HEK293 (cell line): ENCODE measurements around the gene KLC3.
A peak's percentile ranks its signal among the peaks of the same experiment; 100 is the strongest.

Source experiments
- CTCF ChIA-PET: fragments of 350-600 bp; formaldehyde crosslinking; extraction: SDS; loops from one replicate; lab custom pipeline; 2021; ENCODE audit warnings: antibody characterized with exemption; lab: Yijun Ruan, JAX
- POLR2A ChIA-PET: fragments of 300-600 bp; formaldehyde crosslinking; extraction: SDS; loops from one replicate; lab custom pipeline; 2020; ENCODE audit warnings: antibody characterized with exemption, inconsistent platforms; lab: Yijun Ruan, JAX
- H3K27ac ChIP-seq: fragments of 200-500 bp; sonication (Bioruptor generic); 2 replicates; pipeline ENCODE4 v1.5.1; 2014; ENCODE audit warnings: low read depth, low read length, control low read depth, inconsistent platforms; ENCODE audit errors: extremely low read depth
- H3K36me3 ChIP-seq, 2 experiments: fragments of 200-500 bp in 1 of 2; sonication (Bioruptor generic) in 1 of 2; 1 replicate in 1 of 2; 2 replicates in 1 of 2; pipeline ENCODE4 v1.5.1; 2014 to 2017; ENCODE audit warnings: inconsistent platforms in 2 of 2, low read length in 2 of 2; ENCODE audit not compliant: control insufficient read depth in 2 of 2, insufficient read depth in 1 of 2
- H3K4me1 ChIP-seq: fragments of 200-500 bp; sonication (Bioruptor generic); 2 replicates; pipeline ENCODE4 v1.5.1; 2014; ENCODE audit warnings: mild to moderate bottlenecking, low read length, inconsistent platforms; ENCODE audit not compliant: control insufficient read depth, insufficient read depth
- H3K4me3 ChIP-seq: 2 replicates; pipeline ENCODE4 v1.5.1; 2011; ENCODE audit warnings: low read depth, mild to moderate bottlenecking, control low read depth, low read length, moderate library complexity
- H3K9me3 ChIP-seq: fragments of 200-500 bp; sonication (Bioruptor generic); 2 replicates; pipeline ENCODE4 v1.5.1; 2014; ENCODE audit warnings: low read depth, low read length, inconsistent platforms; ENCODE audit not compliant: control insufficient read depth, insufficient read depth
- EGR2 ChIP-seq: fragments of 450-650 bp; formaldehyde crosslinking; IDR thresholded peaks from 2 replicates; pipeline ENCODE4 v1.5.1; 2016; ENCODE audit warnings: low read depth, missing biosample characterization, missing genetic modification characterization
- SCRT1 ChIP-seq: fragments of 450-650 bp; formaldehyde crosslinking; IDR thresholded peaks from 2 replicates; pipeline ENCODE4 v1.5.1; 2016; ENCODE audit warnings: missing biosample characterization, missing genetic modification characterization, borderline replicate concordance
- ZNF121 ChIP-seq: fragments of 450-650 bp; formaldehyde crosslinking; IDR thresholded peaks from 2 replicates; pipeline ENCODE4 v1.5.1; 2016; ENCODE audit warnings: missing biosample characterization, missing genetic modification characterization
- ZNF239 ChIP-seq: fragments of 450-650 bp; formaldehyde crosslinking; IDR thresholded peaks from 2 replicates; pipeline ENCODE4 v1.5.1; 2016; ENCODE audit warnings: missing biosample characterization, missing genetic modification characterization
- ZNF274 ChIP-seq, 2 experiments: fragments of 200-500 bp in 1 of 2; fragments of 450-650 bp in 1 of 2; sonication (Bioruptor generic) in 1 of 2; formaldehyde crosslinking in 1 of 2; IDR thresholded peaks; 2 replicates each; pipeline versions ENCODE4 v1.5.1 to v1.6.1; 2014 to 2016; ENCODE audit warnings: borderline replicate concordance in 1 of 2, inconsistent platforms in 1 of 2, low read length in 1 of 2, missing biosample characterization in 1 of 2, missing genetic modification characterization in 1 of 2
- ZNF324 ChIP-seq: fragments of 450-650 bp; formaldehyde crosslinking; IDR thresholded peaks from 2 replicates; pipeline ENCODE4 v1.5.1; 2016; ENCODE audit warnings: missing biosample characterization, missing genetic modification characterization
- ZNF366 ChIP-seq: fragments of 450-650 bp; formaldehyde crosslinking; conservative IDR thresholded peaks from 2 replicates; pipeline ENCODE4 v1.5.1; 2016; ENCODE audit warnings: missing biosample characterization, missing genetic modification characterization
- ZNF426 ChIP-seq: fragments of 450-650 bp; formaldehyde crosslinking; IDR thresholded peaks from 2 replicates; pipeline ENCODE4 v1.5.1; 2017; ENCODE audit warnings: missing biosample characterization, missing genetic modification characterization, mild to moderate bottlenecking, inconsistent platforms, moderate library complexity
- ZNF521 ChIP-seq: fragments of 450-650 bp; formaldehyde crosslinking; IDR thresholded peaks from 2 replicates; pipeline ENCODE4 v1.5.1; 2017; ENCODE audit warnings: missing biosample characterization, mild to moderate bottlenecking, missing genetic modification characterization
- ZNF530 ChIP-seq: fragments of 450-650 bp; formaldehyde crosslinking; IDR thresholded peaks from 2 replicates; pipeline ENCODE4 v1.5.1; 2016; ENCODE audit warnings: low read depth, missing biosample characterization, missing genetic modification characterization
- ZNF558 ChIP-seq: fragments of 450-650 bp; formaldehyde crosslinking; IDR thresholded peaks from 2 replicates; pipeline ENCODE4 v1.5.1; 2016; ENCODE audit warnings: missing biosample characterization, missing genetic modification characterization
- ZNF623 ChIP-seq: fragments of 450-650 bp; formaldehyde crosslinking; IDR thresholded peaks from 2 replicates; pipeline ENCODE4 v1.5.1; 2016; ENCODE audit warnings: missing biosample characterization, missing genetic modification characterization
- ZNF707 ChIP-seq: fragments of 450-650 bp; formaldehyde crosslinking; IDR thresholded peaks from 2 replicates; pipeline ENCODE4 v1.5.1; 2016; ENCODE audit warnings: missing biosample characterization, missing genetic modification characterization
- ZNF768 ChIP-seq: fragments of 450-650 bp; formaldehyde crosslinking; IDR thresholded peaks from 2 replicates; pipeline ENCODE4 v1.5.1; 2018; ENCODE audit warnings: missing biosample characterization, mild to moderate bottlenecking, missing genetic modification characterization
- ZNF777 ChIP-seq: fragments of 450-650 bp; formaldehyde crosslinking; IDR thresholded peaks from 2 replicates; pipeline ENCODE4 v1.5.1; 2017; ENCODE audit warnings: missing biosample characterization, missing genetic modification characterization, borderline replicate concordance
- ZNF792 ChIP-seq: fragments of 450-650 bp; formaldehyde crosslinking; IDR thresholded peaks from 2 replicates; pipeline ENCODE4 v1.5.1; 2016; ENCODE audit warnings: missing biosample characterization, missing genetic modification characterization
- ZNF830 ChIP-seq: fragments of 450-650 bp; IDR thresholded peaks from 2 replicates; pipeline ENCODE4 v1.5.0; 2018; ENCODE audit warnings: missing biosample characterization, missing genetic modification characterization, low read depth, mild to moderate bottlenecking, moderate library complexity
- ZSCAN16 ChIP-seq: fragments of 450-650 bp; formaldehyde crosslinking; IDR thresholded peaks from 2 replicates; pipeline ENCODE4 v1.5.1; 2016; ENCODE audit warnings: missing biosample characterization, missing genetic modification characterization
- TF ChIP-seq, protein P1 (sequence below): fragments of 450-650 bp; formaldehyde crosslinking; IDR thresholded peaks from 2 replicates; pipeline ENCODE4 v1.5.1; 2016; ENCODE audit warnings: missing biosample characterization, missing genetic modification characterization
- TF ChIP-seq, protein P2 (sequence below): fragments of 450-650 bp; formaldehyde crosslinking; IDR thresholded peaks from 2 replicates; pipeline ENCODE4 v1.5.1; 2016; ENCODE audit warnings: missing biosample characterization, missing genetic modification characterization
- TF ChIP-seq, protein P3 (sequence below): fragments of 450-650 bp; formaldehyde crosslinking; IDR thresholded peaks from 2 replicates; pipeline ENCODE4 v1.5.1; 2016; ENCODE audit warnings: missing biosample characterization, missing genetic modification characterization
- TF ChIP-seq, protein P4 (sequence below): IDR thresholded peaks from 2 replicates; pipeline ENCODE4 v1.6.1; 2011; ENCODE audit warnings: mild to moderate bottlenecking, low read depth, low read length, borderline replicate concordance
- TF ChIP-seq, protein P5 (sequence below): fragments of 450-650 bp; formaldehyde crosslinking; IDR thresholded peaks from 2 replicates; pipeline ENCODE4 v1.5.1; 2017; ENCODE audit warnings: missing biosample characterization, missing genetic modification characterization

Gene KLC3

DNA sequence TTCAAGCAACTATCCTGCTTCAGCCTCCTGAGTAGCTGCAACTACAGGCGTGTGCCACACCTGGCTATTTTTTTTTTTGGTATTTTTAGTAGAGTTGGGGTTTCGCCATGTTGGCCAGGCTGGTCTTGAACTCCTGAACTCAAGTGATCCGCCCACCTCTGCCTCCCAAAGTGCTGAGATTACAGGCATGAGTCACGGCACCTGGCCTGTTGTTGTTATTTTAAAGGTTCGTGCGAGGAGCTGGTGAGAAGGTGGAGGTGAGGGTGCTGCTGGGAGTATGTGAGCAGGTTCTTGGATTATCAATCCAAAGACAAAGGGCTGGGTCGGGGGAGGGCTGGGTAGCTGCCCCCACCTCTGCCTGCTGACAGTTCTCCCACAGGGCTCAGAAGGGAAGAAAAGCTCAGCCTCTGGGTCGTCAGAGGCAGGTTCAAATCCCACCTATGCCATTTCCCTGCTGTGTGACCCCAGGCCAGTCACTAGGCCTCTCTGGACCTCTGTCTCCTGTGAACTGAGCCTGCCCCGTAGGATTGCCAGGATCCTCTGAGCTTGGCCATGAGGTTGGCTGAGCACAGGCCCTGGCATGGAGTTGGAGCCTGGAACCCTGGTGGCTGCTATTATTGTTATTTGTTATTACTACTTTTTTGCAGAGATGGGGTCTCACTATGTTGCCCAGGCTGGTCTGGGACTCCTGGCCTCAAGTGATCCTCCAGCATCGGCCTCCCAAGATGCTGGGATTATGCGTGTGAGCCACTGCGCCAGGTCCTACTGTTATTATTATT lies 19.4 kb upstream of the KLC3 start:
- Histone ChIP-seq H3K9me3 (no peaks in the 10 kb centered on the region), H3K4me3 (no peak overlapping the region), H3K27ac (no peak overlapping the region), H3K4me1 (no peaks in the 10 kb centered on the region), H3K36me3 (no peaks in the 10 kb centered on the region)
- ChIA-PET POLR2A (interaction anchor here (0.6 kb wide), 1 partner anchor 99 kb away, joined by 6 read pairs; no protein-coding TSS in a partner anchor), CTCF (interaction anchor here (1.1 kb wide), 1 partner anchor 8 kb away, joined by 4 read pairs; no protein-coding TSS in a partner anchor)
- TF ChIP-seq SCRT1 (tag by site-specific recombination) = no peak
- TF ChIP-seq ZNF768 (tag by site-specific recombination) = peak; percentile 79; the same call in 1 of the 2 replicates
- TF ChIP-seq ZNF121 = peak; percentile 91
- peak; percentile 24; the same call in 1 of the 2 replicates for TF ChIP-seq EGR2 (tag by site-specific recombination)
- TF ChIP-seq, protein P1, sequence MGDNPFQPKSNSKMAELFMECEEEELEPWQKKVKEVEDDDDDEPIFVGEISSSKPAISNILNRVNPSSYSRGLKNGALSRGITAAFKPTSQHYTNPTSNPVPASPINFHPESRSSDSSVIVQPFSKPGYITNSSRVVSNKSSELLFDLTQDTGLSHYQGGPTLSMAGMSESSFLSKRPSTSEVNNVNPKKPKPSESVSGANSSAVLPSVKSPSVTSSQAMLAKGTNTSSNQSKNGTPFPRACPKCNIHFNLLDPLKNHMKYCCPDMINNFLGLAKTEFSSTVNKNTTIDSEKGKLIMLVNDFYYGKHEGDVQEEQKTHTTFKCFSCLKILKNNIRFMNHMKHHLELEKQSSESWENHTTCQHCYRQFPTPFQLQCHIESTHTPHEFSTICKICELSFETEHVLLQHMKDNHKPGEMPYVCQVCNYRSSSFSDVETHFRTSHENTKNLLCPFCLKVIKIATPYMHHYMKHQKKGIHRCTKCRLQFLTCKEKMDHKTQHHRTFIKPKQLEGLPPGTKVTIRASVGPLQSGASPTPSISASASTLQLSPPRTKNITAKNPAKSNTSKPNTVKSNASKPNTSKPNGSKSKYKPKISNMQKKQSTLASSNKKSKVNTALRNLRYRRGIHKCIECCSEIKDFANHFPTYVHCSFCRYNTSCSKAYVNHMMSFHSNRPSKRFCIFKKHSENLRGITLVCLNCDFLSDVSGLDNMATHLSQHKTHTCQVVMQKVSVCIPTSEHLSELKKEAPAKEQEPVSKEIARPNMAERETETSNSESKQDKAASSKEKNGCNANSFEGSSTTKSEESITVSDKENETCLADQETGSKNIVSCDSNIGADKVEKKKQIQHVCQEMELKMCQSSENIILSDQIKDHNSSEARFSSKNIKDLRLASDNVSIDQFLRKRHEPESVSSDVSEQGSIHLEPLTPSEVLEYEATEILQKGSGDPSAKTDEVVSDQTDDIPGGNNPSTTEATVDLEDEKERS (tag by site-specific recombination) = no peak
- no peak for TF ChIP-seq ZNF558 (tag by site-specific recombination)
- TF ChIP-seq, protein P2, sequence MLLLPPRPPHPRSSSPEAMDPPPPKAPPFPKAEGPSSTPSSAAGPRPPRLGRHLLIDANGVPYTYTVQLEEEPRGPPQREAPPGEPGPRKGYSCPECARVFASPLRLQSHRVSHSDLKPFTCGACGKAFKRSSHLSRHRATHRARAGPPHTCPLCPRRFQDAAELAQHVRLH (tag by site-specific recombination) = 0 out of 2 replicates have a peak, but pooled peaks have one; percentile 24

DNA sequence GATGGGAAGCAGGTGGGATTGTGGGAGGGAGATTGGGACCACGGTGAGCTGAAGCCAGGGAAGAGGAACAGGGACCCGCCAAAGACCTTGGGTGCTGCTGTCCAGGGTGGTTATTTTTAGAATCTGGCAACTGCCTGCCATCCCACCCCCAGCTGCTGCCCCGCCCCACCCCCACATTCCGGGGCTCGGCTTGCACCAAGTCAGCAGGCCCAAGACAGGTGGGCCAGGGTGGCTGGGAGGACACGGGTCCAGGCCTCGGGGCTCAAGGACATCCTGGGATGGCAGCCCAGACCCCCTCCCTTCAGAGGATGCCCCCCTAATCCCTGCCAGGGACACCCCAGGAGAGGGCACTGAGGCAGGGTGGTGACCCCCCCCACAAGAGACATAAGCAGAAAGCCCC lies 18.7 kb upstream of the KLC3 start:
- CTCF ChIA-PET = no interaction called here
- H3K4me3 ChIP-seq = no peak overlapping the region
- POLR2A ChIA-PET = no interaction called here
- TF ChIP-seq ZNF623 (tag by site-specific recombination) (no peak), ZNF239 (tag by site-specific recombination) (no peak), ZNF707 (tag by site-specific recombination) (no peak), ZNF530 (tag by site-specific recombination) (no peak), ZNF426 (no peak), ZNF792 (tag by site-specific recombination) (no peak), ZNF274 (IDR thresholded peaks at IDR 0.05; ENCODE audit: low read length) (no peak), ZNF274 (tag by site-specific recombination; IDR thresholded peaks at IDR 0.05; ENCODE audit: borderline replicate concordance) (no peak), ZNF777 (tag by site-specific recombination) (no peak), ZSCAN16 (tag by site-specific recombination) (no peak), ZNF324 (tag by site-specific recombination) (no peak), ZNF830 (no peak), ZNF768 (tag by site-specific recombination) (no peak), ZNF366 (no peak), ZNF521 (tag by site-specific recombination) (no peak)
- TF ChIP-seq, protein P3, sequence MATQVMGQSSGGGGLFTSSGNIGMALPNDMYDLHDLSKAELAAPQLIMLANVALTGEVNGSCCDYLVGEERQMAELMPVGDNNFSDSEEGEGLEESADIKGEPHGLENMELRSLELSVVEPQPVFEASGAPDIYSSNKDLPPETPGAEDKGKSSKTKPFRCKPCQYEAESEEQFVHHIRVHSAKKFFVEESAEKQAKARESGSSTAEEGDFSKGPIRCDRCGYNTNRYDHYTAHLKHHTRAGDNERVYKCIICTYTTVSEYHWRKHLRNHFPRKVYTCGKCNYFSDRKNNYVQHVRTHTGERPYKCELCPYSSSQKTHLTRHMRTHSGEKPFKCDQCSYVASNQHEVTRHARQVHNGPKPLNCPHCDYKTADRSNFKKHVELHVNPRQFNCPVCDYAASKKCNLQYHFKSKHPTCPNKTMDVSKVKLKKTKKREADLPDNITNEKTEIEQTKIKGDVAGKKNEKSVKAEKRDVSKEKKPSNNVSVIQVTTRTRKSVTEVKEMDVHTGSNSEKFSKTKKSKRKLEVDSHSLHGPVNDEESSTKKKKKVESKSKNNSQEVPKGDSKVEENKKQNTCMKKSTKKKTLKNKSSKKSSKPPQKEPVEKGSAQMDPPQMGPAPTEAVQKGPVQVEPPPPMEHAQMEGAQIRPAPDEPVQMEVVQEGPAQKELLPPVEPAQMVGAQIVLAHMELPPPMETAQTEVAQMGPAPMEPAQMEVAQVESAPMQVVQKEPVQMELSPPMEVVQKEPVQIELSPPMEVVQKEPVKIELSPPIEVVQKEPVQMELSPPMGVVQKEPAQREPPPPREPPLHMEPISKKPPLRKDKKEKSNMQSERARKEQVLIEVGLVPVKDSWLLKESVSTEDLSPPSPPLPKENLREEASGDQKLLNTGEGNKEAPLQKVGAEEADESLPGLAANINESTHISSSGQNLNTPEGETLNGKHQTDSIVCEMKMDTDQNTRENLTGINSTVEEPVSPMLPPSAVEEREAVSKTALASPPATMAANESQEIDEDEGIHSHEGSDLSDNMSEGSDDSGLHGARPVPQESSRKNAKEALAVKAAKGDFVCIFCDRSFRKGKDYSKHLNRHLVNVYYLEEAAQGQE (tag by site-specific recombination) = no peak
- TF ChIP-seq, protein P4, sequence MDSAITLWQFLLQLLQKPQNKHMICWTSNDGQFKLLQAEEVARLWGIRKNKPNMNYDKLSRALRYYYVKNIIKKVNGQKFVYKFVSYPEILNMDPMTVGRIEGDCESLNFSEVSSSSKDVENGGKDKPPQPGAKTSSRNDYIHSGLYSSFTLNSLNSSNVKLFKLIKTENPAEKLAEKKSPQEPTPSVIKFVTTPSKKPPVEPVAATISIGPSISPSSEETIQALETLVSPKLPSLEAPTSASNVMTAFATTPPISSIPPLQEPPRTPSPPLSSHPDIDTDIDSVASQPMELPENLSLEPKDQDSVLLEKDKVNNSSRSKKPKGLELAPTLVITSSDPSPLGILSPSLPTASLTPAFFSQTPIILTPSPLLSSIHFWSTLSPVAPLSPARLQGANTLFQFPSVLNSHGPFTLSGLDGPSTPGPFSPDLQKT = no peak
- TF ChIP-seq, protein P5, sequence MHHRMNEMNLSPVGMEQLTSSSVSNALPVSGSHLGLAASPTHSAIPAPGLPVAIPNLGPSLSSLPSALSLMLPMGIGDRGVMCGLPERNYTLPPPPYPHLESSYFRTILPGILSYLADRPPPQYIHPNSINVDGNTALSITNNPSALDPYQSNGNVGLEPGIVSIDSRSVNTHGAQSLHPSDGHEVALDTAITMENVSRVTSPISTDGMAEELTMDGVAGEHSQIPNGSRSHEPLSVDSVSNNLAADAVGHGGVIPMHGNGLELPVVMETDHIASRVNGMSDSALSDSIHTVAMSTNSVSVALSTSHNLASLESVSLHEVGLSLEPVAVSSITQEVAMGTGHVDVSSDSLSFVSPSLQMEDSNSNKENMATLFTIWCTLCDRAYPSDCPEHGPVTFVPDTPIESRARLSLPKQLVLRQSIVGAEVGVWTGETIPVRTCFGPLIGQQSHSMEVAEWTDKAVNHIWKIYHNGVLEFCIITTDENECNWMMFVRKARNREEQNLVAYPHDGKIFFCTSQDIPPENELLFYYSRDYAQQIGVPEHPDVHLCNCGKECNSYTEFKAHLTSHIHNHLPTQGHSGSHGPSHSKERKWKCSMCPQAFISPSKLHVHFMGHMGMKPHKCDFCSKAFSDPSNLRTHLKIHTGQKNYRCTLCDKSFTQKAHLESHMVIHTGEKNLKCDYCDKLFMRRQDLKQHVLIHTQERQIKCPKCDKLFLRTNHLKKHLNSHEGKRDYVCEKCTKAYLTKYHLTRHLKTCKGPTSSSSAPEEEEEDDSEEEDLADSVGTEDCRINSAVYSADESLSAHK (tag by site-specific recombination) = no peak
- H3K36me3 ChIP-seq = no peaks in the 10 kb centered on the region
- H3K27ac ChIP-seq = no peak overlapping the region
- no peaks in the 10 kb centered on the region for H3K9me3 ChIP-seq
- H3K4me1 ChIP-seq = no peaks in the 10 kb centered on the region
